Tibial artery (tissue), 4 donors: ENCODE results near the gene KCNF1.

Experiments used
- DNase-seq, 2 donors: peaks; one replicate each; pipeline ENCODE4 v3.0.0-alpha.2; 2019
- H3K27ac ChIP-seq, 2 donors: fragments of 200-600 bp; sonication (generic) in 1 of 2; 1 replicate in 1 of 2; 2 replicates in 1 of 2; pipeline ENCODE4 v1.5.1; 2018 to 2019; ENCODE audit warnings: mild to moderate bottlenecking in 1 of 2
- H3K27me3 ChIP-seq, 2 donors: fragments of 200-600 bp; sonication (generic) in 1 of 2; one replicate each; pipeline versions ENCODE4 v1.5.1 to v1.6.0; 2016 to 2019
- H3K36me3 ChIP-seq, 3 donors: fragments of 200-600 bp; sonication (generic) in 2 of 3; one replicate each; pipeline ENCODE4 v1.5.1; 2016 to 2019; ENCODE audit warnings: mild to moderate bottlenecking in 2 of 3
- H3K4me1 ChIP-seq, 4 donors: fragments of 200-600 bp; sonication (generic) in 2 of 4; 1 replicate in 3 of 4; 2 replicates in 1 of 4; pipeline ENCODE4 v1.5.1; 2016 to 2019
- H3K4me3 ChIP-seq, 2 donors: fragments of 200-600 bp; sonication (generic) in 1 of 2; 1 replicate in 1 of 2; 2 replicates in 1 of 2; pipeline ENCODE4 v1.5.1; 2018 to 2019; ENCODE audit warnings: mild to moderate bottlenecking in 2 of 2
- H3K9me3 ChIP-seq, 3 donors: fragments of 200-600 bp; sonication (generic) in 1 of 3; one replicate each; pipeline ENCODE4 v1.5.1; 2016 to 2019
- intact Hi-C: fragments of 100-400 bp; cut with DNase I; formaldehyde crosslinking; loops from one replicate; pipeline ENCODE4 v1.15.0; 2023; ENCODE audit warnings: low total_unique reads
- TF ChIP-seq, protein P1 (sequence below), 2 experiments: fragments of 200-600 bp in 1 of 2; fragments of 450-650 bp in 1 of 2; IDR thresholded peaks; one replicate each; pipeline ENCODE4 v1.5.1; 2017 to 2019; ENCODE audit warnings: antibody characterized with exemption in 2 of 2, mild to moderate bottlenecking in 1 of 2, moderate library complexity in 1 of 2

Gene KCNF1

DNA sequence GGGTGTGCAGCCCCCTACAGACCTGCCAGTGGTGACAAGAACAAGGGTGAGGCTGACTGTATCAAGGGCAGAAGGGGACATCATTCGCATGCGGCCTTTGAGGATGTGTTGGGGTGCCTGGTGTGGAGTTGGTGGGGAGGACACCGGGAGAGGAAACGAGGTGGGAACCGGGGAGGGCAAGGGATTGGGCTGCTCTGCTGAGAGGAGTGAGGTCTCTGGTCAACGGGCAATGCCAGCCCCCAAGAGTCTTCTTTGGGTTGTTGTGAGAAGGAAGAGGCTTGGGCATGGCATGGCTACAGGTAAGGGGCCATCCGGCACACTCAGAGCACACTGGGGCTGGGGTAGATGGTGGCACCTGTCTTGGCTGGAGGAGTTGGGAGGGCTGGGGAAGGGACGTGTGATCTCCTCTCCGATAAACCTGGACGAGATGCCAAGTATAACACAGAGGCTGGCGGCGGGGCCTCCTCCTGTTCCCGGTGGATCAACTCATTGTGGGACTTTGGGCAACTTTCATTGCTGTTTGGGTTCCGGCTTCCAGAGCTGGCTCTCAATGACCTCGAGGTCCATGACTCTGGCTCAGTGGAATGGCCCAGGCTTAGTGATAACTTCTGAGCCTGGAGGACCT lies 37.0 kb downstream of the KCNF1 start:
- TF ChIP-seq, protein P1, sequence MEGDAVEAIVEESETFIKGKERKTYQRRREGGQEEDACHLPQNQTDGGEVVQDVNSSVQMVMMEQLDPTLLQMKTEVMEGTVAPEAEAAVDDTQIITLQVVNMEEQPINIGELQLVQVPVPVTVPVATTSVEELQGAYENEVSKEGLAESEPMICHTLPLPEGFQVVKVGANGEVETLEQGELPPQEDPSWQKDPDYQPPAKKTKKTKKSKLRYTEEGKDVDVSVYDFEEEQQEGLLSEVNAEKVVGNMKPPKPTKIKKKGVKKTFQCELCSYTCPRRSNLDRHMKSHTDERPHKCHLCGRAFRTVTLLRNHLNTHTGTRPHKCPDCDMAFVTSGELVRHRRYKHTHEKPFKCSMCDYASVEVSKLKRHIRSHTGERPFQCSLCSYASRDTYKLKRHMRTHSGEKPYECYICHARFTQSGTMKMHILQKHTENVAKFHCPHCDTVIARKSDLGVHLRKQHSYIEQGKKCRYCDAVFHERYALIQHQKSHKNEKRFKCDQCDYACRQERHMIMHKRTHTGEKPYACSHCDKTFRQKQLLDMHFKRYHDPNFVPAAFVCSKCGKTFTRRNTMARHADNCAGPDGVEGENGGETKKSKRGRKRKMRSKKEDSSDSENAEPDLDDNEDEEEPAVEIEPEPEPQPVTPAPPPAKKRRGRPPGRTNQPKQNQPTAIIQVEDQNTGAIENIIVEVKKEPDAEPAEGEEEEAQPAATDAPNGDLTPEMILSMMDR (IDR thresholded peaks at IDR 0.05), result no peak
- Histone ChIP-seq H3K4me3 (no peak overlapping the region), H3K36me3 (no peaks in the 10 kb centered on the region), H3K9me3 (no peaks in the 10 kb centered on the region), H3K27ac (no peak overlapping the region), H3K4me1 (no peaks in the 10 kb centered on the region), H3K27me3 (peaks cover 0 to 24% of the 10 kb centered on the region in 2 donors)
- intact Hi-C loops, result no loop called here
- no peak for DNase-seq

DNA sequence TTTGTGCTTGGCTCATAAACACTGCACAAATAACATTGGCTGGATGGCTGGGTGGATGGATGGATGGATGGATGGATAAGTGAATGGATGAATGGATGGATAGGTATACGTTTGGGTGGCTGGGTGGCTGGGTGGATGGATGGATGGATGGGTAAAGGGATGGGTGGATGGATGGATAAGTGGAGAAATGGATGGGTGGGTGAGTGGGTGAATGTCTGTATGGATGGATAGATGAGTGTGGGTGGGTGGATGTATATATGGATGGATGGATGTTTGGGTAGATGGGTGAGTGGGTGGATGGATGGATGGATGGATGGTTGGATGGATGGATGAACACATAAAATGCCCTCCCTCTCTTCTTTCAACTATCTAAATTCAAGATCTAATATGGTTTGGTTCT lies 38.1 kb downstream of the KCNF1 start:
- intact Hi-C loops, result no loop called here
- DNase-seq, result no peak
- Histone ChIP-seq H3K27me3 (peaks cover 0 to 19% of the 10 kb centered on the region in 2 donors), H3K9me3 (no peaks in the 10 kb centered on the region), H3K27ac (no peak overlapping the region), H3K4me3 (no peak overlapping the region), H3K4me1 (no peaks in the 10 kb centered on the region), H3K36me3 (no peaks in the 10 kb centered on the region)
- TF ChIP-seq, protein P1 (IDR thresholded peaks at IDR 0.05), result no peak

DNA sequence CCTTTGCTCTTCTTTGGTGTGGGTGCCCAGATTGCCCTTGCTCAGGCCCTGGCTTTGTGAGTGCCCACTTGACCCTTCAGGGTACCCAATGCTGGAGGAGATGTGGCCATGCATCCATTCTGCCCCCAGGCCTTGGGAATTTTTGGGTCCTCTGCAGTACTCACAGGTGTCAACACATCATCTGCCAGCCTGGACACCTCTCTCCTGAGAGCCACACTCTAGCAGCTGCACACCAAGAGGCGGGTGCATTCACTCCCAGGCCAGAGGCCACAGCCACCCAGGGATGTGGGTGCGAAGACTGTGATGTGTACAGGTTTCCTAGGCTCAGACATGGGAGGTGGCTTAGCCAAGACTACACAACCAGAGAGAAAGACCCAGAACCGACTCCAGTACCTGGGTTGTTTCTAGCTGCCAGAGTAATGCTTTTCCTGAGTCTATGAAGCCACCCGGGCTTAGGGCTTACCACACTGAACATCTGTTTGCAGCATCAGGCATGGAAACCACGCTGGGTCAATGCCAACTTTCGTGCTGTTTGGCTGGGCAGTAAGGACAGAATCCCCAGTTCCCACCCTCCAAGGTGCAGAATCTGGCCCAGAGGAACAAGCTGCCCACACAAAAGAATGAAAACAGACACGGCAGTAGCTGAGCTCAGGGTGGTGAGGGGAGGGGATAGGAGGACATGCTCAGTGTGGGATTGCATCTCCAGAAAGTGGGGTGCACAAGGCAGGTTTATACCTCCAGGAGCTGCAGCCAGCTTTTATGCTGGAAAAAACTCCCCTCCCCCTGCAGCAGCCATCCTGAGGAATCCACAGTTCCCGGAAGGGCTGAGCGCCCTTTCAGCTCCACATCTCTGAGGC lies 40.1 kb downstream of the KCNF1 start:
- intact Hi-C loops, result no loop called here
- H3K4me3 ChIP-seq, result no peak overlapping the region
- no peaks in the 10 kb centered on the region for H3K36me3 ChIP-seq
- no peaks in the 10 kb centered on the region for H3K9me3 ChIP-seq
- H3K27me3 ChIP-seq, result peaks cover 0 to 21% of the 10 kb centered on the region in 2 donors
- peak in 1 of 2 donors; percentile 28 for DNase-seq
- TF ChIP-seq, protein P1 (IDR thresholded peaks at IDR 0.05), result no peak
- no peaks in the 10 kb centered on the region for H3K4me1 ChIP-seq
- H3K27ac ChIP-seq, result no peak overlapping the region

DNA sequence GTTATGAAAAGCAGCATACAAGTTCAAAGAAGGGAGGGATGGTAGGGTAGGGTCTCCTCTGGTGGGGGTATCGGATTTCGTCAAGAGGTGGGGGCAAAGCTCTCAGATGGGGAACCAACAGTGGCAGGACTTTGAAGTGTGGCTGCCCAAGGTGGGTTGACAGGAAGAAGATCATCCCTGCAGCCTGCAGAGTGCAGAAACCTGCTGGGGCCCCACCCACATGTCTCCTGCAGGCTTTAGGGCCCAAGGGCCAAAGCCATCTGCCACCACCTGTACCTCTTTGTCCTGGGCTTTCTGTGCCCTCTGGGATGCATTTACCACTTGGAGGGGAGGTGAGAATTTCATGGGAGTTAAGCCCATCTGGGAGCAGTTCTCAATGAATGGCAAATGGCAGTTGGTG lies 42.7 kb downstream of the KCNF1 start:
- no peak for DNase-seq
- peaks cover 0 to 21% of the 10 kb centered on the region in 2 donors for H3K27me3 ChIP-seq
- no peak overlapping the region for H3K27ac ChIP-seq
- H3K4me3 ChIP-seq, result no peak overlapping the region
- intact Hi-C loops, result no loop called here
- no peaks in the 10 kb centered on the region for H3K36me3 ChIP-seq
- H3K4me1 ChIP-seq, result no peaks in the 10 kb centered on the region
- H3K9me3 ChIP-seq, result no peaks in the 10 kb centered on the region
- TF ChIP-seq, protein P1 (IDR thresholded peaks at IDR 0.05), result no peak

DNA sequence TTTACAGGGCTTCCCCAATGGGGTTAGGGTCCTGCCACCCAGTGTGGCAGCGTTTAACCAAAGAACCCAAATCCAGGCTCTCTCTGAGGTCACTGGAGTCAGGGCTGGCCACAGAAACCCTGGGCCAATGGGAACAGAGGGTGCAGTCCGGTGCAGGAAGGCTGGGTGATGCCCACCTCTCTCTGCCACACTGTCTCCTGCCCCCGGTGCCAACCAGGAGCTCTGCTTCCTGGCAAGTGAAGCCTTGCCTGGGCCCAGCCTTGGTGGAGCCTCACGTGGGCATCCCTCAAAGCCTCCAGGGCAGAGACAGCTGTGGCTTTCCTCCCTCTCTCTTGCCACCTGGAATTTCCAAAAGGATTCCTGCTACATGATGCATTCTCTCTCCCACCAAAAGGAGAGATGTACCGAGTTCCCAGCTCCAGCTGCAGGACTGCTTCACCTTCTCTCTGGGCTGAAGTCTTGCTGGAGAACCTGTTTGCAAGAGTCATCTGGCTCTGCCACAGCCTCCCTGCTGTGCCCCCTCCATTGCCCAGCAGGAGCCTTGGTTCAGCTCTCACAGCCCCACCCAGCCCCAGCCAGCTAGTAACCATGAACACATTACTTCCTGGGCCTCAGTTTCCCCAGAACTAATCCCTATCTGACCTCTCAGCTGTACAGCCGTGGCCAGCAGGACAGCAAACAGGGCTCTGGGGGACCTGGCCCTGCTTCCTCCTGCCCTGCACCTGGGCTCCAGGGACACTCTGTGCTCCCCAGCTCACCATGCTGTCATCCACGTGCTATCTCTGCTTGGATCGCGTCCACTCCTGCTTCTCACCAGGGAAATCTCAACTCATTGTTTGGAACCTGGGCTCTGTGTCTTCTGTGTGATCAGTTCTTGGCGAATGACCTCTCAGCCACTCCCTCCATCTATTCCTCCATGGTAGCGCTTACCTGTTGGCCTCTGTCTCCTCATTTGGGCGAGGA lies 43.4 kb downstream of the KCNF1 start:
- intact Hi-C loops, result no loop called here
- no peak for DNase-seq

More for the DNA sequence above, 43.4 kb downstream of the KCNF1 start:
- no peaks in the 10 kb centered on the region for H3K36me3 ChIP-seq
- H3K27me3 ChIP-seq, result peaks cover 0 to 18% of the 10 kb centered on the region in 2 donors
- no peaks in the 10 kb centered on the region for H3K4me1 ChIP-seq
- TF ChIP-seq, protein P1 (IDR thresholded peaks at IDR 0.05), result no peak
- H3K9me3 ChIP-seq, result no peaks in the 10 kb centered on the region
- no peak overlapping the region for H3K27ac ChIP-seq
- H3K4me3 ChIP-seq, result no peak overlapping the region
